T-helper 1 cell (primary cell): ENCODE data around the gene ATRNL1.
"Not testable (repeated sequence)": the region's sequence is repeated elsewhere in the genome, so short reads cannot be mapped to it uniquely, and the experiment has no call there.

Experiments
- DNase-seq, 5 donors: peaks; one replicate each; pipeline ENCODE4 v3.0.0-alpha.2; 2012 to 2020

The ATRNL1 gene

GRCh38 chr10:115771755-115772154, 678.6 kb downstream of the ATRNL1 start:
- no peak for DNase-seq

GRCh38 chr10:115772606-115773005, 679.4 kb downstream of the ATRNL1 start:
- no peak for DNase-seq

- no peak for DNase-seq
Observed at GRCh38 chr10:115773832-115774231, 680.7 kb downstream of the ATRNL1 start.

- DNase-seq, result no peak
Observed at GRCh38 chr10:115774721-115775120, 681.6 kb downstream of the ATRNL1 start.

- no peak for DNase-seq
Observed at GRCh38 chr10:115777646-115778045, 684.5 kb downstream of the ATRNL1 start.

- no peak for DNase-seq
Observed at GRCh38 chr10:115790220-115790619, 697.1 kb downstream of the ATRNL1 start.

GRCh38 chr10:115795964-115796363, 702.8 kb downstream of the ATRNL1 start:
- DNase-seq, result no peak

- no peak for DNase-seq
Observed at GRCh38 chr10:115801457-115801856, 708.3 kb downstream of the ATRNL1 start.

GRCh38 chr10:115801992-115802391, 708.8 kb downstream of the ATRNL1 start:
- no peak for DNase-seq

GRCh38 chr10:115802911-115803310, 709.7 kb downstream of the ATRNL1 start:
- DNase-seq, result no peak

GRCh38 chr10:115814542-115814941, 721.4 kb downstream of the ATRNL1 start:
- no peak for DNase-seq

GRCh38 chr10:115818012-115818411, 724.8 kb downstream of the ATRNL1 start:
- DNase-seq, result no peak

GRCh38 chr10:115826396-115826795, 733.2 kb downstream of the ATRNL1 start:
- DNase-seq, result no peak

GRCh38 chr10:115827231-115828009, 734.3 kb downstream of the ATRNL1 start:
- DNase-seq, result no peak

- not testable (repeated sequence) for DNase-seq
Observed at GRCh38 chr10:115828182-115828581, 735.0 kb downstream of the ATRNL1 start.

GRCh38 chr10:115829521-115830205, 736.5 kb downstream of the ATRNL1 start:
- DNase-seq, result no peak

GRCh38 chr10:115830265-115830970, 737.3 kb downstream of the ATRNL1 start:
- no peak for DNase-seq

- no peak for DNase-seq
Observed at GRCh38 chr10:115831016-115831415, 737.9 kb downstream of the ATRNL1 start.

- DNase-seq, result no peak
Observed at GRCh38 chr10:115833119-115833518, 740.0 kb downstream of the ATRNL1 start.

GRCh38 chr10:115844591-115844990, 751.4 kb downstream of the ATRNL1 start:
- no peak for DNase-seq

- DNase-seq, result no peak
Observed at GRCh38 chr10:115845921-115846320, 752.8 kb downstream of the ATRNL1 start.

- no peak for DNase-seq
Observed at GRCh38 chr10:115846528-115846927, 753.4 kb downstream of the ATRNL1 start.

- DNase-seq, result no peak
Observed at GRCh38 chr10:115849197-115849596, 756.0 kb downstream of the ATRNL1 start.

- DNase-seq, result no peak
Observed at GRCh38 chr10:115850666-115851065, 757.5 kb downstream of the ATRNL1 start.
